Fibroblast of peridontal ligament (primary cell): ENCODE results near the gene PPP3CA.
A peak's percentile ranks its signal among the peaks of the same experiment; 100 is the strongest.
"Not testable (repeated sequence)": the region's sequence is repeated elsewhere in the genome, so short reads cannot be mapped to it uniquely, and the experiment has no call there.

ENCODE experiments used
- DNase-seq: peaks from one replicate; pipeline ENCODE4 v3.0.0-alpha.2; 2010; ENCODE audit errors: extremely low read depth

PPP3CA gene

DNA sequence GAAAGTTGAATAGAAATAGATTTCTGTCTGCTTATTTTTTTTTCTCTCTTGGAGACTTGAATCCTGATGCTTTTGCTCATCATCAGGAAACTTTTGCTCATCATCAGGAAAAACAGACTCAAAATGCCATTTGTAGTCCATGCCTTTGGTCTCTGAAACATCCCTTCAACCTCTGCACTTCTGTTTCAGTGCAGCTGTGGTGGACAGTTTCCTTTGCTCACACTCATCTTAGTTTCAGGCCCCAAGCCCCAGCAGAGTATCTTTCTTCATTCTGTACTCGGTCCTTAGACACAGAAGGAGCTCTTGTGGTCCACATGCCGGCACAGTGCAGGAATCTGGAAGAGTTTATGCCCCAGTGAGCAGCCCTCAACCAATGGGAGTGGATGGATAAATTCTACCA is 337.9 kb downstream of the PPP3CA start:
- no peak for DNase-seq

DNA sequence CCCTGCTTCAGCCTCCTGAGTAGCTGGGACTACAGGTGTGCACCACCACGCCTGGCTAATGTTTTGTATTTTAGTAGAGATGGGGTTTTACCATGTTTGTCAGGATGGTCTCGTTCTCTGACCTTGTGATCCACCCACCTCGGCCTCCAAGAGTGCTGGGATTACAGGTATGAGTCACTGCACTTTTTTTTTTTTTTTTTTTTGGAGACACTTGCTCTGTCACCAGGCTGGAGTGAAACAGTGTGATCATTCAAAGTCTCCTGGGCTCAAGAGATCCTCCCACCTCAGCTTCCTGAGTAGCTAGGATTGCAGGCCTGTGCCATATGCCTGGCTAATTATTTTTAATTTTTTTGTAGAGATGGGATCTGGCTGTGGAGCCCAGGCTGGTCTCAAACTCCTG is 338.8 kb downstream of the PPP3CA start:
- no peak for DNase-seq

DNA sequence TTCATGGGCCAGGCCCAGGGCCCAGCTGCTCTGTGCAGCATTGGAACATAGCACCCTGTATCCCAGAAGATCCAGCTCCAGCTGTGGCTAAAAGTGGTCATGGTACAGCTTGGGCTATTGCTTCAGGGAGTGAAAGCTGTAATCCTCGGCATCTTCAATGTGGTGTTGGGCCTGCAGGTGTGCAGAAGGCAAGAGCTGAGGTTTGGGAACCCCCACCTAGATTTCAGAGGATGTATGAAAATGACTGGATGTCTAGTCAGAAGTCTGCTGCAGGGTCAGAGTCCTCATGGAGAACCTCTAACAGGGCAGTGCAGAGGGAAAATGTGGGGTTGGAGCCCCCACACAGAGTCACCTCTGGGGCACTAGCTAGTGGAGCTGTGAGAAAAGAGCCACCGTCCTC is 341.7 kb downstream of the PPP3CA start:
- no peak for DNase-seq

DNA sequence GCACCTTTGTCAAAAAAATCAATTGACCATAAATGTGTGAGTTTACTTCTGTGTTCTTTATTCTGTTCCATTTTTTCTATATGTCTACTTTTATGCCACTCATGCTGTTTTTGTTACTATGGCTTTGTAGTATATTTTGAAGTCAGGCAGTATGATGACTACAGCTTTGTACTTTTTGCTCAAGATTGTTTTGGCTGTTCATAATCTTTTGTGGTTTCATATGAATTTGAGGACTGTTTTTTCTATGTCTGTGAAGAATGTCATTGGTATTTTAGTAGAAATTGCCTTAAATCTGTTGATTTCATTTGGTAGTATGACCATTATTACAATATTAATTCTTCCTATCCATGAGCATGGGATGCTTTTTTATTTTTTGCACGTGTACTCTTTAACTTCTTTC is 346.8 kb downstream of the PPP3CA start:
- DNase-seq = no peak

DNA sequence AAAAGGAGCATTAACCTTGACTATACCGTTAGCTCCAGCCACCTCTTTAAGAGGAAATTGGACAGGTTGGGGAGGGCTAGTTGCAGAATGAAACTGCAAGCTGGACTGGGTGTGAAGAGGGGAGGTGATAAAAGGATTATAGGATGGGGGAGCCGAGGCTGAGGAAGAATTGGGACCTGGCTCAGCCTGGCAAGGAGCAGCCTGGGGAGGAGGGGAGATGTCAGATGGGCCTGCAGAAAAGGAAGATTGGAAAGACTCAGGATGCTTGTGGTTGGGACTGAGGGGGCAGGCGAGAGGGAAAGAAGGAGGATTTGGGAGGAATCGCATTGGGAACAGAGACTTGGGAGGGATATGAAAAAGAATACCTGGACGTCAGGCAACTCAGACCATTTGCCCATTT is 351.7 kb downstream of the PPP3CA start:
- DNase-seq = no peak

DNA sequence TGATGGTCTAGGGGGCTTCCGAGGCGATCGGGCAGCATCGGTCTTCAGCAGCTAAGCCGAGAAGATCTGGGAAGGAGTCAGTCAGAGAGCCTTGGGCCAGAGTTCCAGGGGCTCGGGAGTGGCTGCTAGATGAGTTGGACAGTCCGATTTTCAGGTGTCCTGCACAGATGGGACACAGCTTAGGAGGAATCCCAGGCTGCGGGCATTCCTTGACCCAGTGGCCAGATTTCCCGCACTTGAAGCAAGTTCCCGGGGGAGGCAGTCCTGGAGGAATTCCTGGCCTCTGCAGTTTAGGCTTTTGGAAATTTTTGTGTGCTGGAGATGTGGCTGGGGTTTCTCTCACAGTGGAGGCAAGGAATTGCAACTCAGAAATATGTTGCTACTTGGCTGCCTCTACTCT is 352.3 kb downstream of the PPP3CA start:
- DNase-seq = not testable (repeated sequence)

DNA sequence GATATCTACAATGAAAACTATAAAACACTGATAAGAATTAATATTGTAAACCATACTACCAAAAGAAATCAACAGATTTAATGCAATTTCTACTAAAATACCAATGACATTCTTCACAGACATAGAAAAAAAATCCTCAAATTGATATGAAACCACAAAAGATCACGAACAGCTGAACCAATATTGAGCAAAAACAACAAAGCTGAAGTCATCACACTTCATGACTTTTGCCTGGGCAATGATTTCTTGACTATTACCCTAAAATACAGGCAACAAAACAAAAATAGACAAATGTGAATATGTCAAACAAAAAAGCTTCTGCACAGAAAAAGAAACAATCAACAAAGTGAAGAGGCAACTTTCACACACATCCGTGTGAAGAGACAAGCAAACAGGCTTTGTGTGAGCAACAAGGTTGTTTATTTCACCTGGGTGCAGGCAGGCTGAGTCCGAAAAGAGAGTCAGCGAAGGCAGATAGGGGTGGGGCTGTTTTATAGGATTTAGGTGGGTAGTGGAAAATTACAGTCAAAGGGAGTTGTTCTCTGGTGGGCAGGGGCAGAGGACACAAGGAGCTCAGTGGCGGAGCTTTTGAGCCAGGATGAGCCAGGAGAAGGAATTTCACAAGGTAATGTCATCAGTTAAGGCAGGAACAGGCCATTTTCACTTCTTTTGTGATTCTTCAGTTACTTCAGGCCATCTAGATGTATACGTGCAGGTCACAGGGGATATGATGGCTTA is 355.8 kb downstream of the PPP3CA start:
- peak; percentile 87 for DNase-seq

DNA sequence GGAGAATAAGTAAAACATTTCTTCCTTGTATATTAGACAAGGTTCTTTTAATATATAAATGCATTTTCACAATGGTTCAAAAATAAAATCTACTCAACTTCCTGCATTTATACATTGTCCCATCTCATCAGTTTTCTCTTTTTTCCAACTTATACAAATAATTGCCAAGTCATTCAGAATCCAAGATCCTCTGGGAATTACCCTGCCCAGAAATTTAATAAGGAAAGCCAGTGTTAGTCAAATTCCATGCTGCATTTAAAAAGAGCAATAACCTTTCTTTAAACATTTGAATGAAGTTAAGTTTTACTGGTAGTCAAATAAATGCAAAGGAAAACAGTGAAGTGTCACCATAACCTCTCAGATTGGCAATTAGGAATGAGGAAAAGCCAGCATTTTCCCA is 357.9 kb downstream of the PPP3CA start:
- peak; percentile 34 for DNase-seq

DNA sequence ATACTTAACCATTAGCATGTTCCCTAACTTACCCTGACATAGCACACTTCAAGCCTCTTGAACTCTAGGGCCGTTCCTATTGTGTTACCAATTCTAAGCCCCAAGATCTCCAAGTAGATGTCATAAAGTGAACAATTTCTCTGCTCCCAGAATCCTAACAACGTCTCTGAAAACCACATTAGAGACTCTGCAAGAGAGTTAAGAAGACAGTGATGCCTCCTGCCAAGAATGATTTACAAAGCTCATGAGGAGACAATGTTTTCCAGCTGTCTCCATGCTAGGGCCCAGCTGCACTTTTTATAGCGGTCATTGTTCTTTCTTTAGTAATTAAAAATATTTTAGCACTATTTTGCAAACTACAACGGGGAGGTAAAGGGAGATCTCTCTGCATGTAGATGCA is 358.4 kb downstream of the PPP3CA start:
- DNase-seq = peak; percentile 53

DNA sequence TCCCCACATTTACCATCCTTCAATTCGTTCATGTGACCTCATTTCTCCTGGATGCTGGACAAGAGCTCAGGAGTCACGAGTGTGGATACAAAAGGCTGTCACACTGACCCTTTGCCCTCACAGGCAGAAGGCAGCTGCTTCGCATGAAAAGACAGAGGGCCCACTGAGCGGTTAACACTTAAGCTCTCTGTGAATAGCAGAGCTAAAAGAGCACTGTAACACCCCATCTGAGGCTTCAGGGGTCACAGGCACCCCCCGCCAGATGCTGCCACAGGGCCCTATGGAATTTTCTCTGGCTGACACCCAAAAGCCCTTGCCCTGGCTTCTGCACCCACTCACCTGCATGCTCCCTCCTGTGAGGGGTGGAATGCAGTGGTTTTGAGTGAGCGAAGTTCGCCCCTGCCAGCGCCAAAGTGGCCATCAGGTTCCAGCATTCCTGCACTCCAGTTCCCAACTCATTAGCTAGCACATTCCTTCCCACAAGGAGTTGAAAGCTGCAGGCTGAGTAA is 360.9 kb downstream of the PPP3CA start:
- no peak for DNase-seq

DNA sequence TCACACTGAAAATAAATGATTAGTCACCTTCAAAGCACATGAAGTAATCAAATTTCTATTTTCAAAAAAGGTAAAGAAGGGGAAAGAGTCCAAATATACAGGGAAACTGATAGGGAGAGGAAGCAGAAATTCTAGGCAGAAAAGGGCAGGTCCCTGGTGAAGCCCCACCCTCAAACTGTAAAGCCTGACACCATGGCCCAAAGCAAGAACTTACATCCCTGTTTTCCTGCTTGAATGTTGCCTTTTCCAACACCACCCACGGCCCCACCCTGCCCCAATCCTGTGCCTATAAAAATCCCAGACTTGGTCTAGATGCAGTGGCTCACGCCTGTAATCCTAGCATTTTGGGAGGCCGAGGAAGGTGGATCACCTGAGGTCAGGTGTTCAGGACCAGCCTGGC is 361.8 kb downstream of the PPP3CA start:
- no peak for DNase-seq

DNA sequence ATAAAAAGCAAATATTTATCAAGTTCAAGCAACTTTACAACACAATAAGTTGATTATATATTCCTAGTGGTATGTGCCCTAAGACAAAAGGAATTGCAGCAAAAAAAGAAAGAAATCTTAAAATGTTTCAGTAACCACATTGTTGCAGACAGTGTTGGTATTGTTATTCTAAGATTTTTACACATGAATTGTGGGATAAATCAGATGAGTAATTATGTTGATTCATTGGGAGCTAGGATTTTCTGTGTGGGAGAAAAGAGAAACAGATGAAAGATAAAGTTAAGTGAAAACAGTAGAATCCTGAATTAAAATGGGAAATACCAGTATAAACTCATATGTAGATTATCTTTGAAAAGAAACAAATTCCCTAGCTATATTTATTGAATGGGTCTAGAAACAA is 362.4 kb downstream of the PPP3CA start:
- DNase-seq = peak; percentile 90

DNA sequence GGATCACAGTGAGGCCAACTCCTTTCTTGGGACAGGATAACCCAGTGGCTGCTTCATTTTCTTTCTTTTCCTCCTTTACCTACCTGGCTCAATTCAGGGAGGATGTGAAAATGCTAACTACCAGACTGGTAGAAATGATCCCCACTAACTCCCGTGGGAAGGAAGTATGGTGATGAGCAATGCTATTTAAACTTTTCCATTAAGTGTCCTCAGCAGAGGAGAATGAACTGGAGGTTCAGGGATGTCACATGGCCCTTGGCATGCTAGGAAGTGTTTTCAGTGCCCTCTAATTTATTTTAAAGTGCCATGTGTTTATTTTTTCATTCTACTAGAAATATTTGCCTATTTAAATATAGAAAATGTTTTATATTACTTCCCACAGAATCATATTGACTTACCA is 363.9 kb downstream of the PPP3CA start:
- DNase-seq = peak; percentile 56

DNA sequence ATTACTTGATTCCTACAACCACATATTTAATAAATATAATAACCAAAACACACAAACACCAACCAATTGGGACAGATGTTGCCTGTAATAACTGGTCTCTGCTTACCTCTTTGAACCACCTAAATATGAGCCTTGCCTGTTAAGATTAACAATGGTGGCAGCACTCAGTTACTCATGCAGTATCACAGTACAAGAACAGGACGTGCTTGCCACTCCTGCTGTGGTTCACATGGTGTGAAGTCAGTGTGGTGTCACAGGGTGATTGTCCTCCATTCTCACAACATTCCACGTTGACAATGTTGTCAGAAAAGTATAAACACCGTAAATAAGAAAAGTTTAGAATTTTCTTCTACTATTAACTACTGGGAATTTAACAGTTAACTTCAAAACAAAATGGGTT is 365.0 kb downstream of the PPP3CA start:
- DNase-seq = no peak

DNA sequence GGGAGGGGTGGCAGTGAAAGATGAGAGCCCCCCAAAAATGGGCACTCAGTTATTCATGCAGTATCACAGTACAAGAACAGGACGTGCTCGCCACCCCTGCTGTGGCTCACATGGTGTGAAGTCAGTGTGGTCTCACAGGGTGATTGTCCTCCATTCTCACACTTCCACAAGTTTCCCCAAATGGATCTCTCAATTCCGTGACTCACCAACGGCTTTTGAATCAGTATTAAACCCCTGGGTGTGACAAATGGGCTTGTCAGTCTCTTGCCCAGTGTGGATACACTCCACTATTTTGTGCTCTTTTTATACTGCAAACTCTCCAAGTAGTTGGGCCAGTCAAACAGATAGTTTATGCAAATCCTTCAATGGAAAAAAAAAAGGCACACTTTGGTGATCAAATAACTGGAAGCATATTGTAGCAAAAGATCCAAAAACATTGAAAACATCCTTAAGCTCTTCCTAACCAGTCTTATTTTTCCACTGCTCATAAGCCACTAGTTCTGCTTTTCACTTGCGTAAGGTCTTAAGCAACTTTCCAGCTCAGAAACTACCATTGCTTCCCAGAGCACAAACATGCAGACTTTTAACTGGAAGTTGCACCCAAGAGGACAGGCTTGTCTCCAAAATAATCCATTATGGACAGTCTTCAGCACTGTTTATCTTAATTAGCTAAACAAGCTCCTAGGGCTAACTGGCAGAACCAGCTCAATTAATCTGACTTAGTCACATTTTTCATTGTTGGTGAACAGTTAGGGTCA is 365.7 kb downstream of the PPP3CA start:
- DNase-seq = peak; percentile 89

DNA sequence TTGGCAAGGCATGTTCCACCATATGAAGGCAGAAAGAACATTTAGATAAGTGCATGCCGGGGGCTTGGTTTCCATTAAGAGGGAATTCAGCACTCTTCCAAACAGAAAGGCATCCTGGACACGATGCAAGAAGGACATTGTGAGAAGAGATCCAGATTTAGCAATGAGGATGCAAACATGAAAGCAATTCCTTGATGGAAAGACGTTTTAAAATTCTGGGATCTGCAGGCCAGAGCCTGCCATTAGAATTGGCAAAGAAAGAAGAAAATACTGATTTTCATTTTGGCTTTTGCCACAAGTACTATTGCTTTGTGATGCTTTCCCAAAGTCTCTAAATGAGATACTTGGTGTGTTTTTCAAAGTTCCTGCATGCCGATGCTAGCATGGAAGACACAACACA is 367.6 kb downstream of the PPP3CA start:
- DNase-seq = no peak

DNA sequence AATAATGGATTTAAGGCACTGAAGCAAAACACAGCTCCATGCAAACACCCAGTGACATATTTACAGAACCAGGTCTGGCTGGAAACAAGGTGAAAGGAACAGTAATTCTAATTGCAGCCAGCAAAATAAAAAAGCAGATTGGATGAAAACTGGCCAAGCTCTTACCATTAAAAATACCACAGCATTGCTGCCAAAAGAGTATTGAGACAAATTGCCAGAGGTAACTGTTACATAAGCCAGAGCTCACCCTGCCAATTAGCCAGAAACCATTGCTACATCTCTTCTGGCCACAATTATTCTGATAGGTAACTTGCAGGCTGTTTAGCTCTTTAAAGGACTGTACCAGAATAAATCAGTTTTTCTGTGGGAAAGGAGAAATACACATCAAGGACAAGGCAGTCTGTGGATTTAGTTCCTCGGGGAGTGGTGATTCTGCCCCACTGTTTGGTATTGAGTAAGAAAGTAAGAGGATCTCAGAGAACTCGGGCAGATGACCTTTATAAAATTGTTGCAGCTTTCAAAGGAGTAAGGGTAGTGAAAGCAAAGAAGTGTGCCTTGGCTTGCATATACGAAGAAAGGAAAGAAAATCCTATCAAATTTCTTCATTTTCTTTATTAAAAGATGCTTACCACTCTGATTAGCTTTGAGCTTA is 369.5 kb downstream of the PPP3CA start:
- DNase-seq = peak; percentile 31

DNA sequence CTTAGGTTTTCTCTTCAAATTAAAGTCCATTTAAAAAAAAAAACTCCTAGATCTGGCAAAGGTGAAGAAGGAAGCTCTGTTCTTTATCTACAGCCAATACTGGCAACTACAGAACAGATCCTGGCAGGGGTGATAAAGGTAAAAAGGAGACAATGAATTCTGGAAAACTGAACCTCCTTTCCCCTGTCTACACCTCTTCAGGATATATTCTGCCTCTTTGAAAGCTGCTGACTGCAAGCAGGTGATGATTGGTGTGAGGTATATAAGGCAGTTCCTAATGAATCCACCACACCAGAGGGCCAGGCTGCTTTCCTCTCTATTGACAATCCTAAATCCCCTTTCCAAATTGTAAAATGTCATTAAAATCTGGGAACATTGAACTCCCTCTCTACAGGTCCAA is 370.1 kb downstream of the PPP3CA start:
- DNase-seq = no peak
